ENCODE data around the gene GMDS.

GMDS gene

GRCh38 chr6:2245103-2245876, at the start of gene GMDS:
GMDS (minus strand) TSS chr6:2245605.
- ChIA-PET CTCF (interaction anchor here (0.7 to 0.8 kb wide), 2 partner anchors 126 to 668 kb away, joined by 4 read pairs; no protein-coding TSS in a partner anchor), POLR2A (ENCODE audit: low non-redundant PET) (interaction anchor here (0.9 kb wide), 1 partner anchor 12 kb away, joined by 3 read pairs; no protein-coding TSS in a partner anchor)
- DNase-seq (ENCODE audit: low spot score), result peak; percentile 89
- H3K27ac ChIP-seq, result peak within 1 kb of the TSS; percentile 86
- no peak for TF ChIP-seq CTCF (conservative IDR thresholded peaks at IDR 0.05; ENCODE audit: low read depth)

- ChIA-PET CTCF (no interaction called here), POLR2A (ENCODE audit: low non-redundant PET) (no interaction called here)
- no peak for DNase-seq (ENCODE audit: low spot score)
- no peak overlapping the region for H3K27ac ChIP-seq
- TF ChIP-seq CTCF (conservative IDR thresholded peaks at IDR 0.05; ENCODE audit: low read depth), result no peak
Observed at GRCh38 chr6:2285510-2285909, 40.1 kb upstream of the GMDS start.

GRCh38 chr6:2275892-2276242, 30.5 kb upstream of the GMDS start:
- no peak for TF ChIP-seq CTCF (conservative IDR thresholded peaks at IDR 0.05; ENCODE audit: low read depth)
- no peak for DNase-seq (ENCODE audit: low spot score)
- H3K27ac ChIP-seq, result no peak overlapping the region
- ChIA-PET CTCF (no interaction called here), POLR2A (ENCODE audit: low non-redundant PET) (no interaction called here)

GRCh38 chr6:2274981-2275891, 29.8 kb upstream of the GMDS start:
- no peak for DNase-seq (ENCODE audit: low spot score)
- no peak for TF ChIP-seq CTCF (conservative IDR thresholded peaks at IDR 0.05; ENCODE audit: low read depth)
- POLR2A ChIA-PET (ENCODE audit: low non-redundant PET), result no interaction called here
- H3K27ac ChIP-seq, result no peak overlapping the region
- CTCF ChIA-PET, result no interaction called here

GRCh38 chr6:2272696-2273095, 27.3 kb upstream of the GMDS start:
- POLR2A ChIA-PET (ENCODE audit: low non-redundant PET), result no interaction called here
- no peak for TF ChIP-seq CTCF (conservative IDR thresholded peaks at IDR 0.05; ENCODE audit: low read depth)

GRCh38 chr6:2270054-2270453, 24.6 kb upstream of the GMDS start:
- no peak for TF ChIP-seq CTCF (conservative IDR thresholded peaks at IDR 0.05; ENCODE audit: low read depth)
- DNase-seq (ENCODE audit: low spot score), result no peak
- ChIA-PET POLR2A (ENCODE audit: low non-redundant PET) (no interaction called here), CTCF (interaction anchor here (0.6 kb wide), 1 partner anchor 19 kb away, joined by 8 read pairs; no protein-coding TSS in a partner anchor)
- H3K27ac ChIP-seq, result no peak overlapping the region

More at GRCh38 chr6:2272696-2273095, 27.3 kb upstream of the GMDS start:
- DNase-seq (ENCODE audit: low spot score), result no peak
- CTCF ChIA-PET, result no interaction called here
- H3K27ac ChIP-seq, result no peak overlapping the region

Measured in RWPE1 (cell line).